GM21529 (cell line): ENCODE results near the gene DDX10.
A peak's percentile ranks its signal among the peaks of the same experiment; 100 is the strongest.

Experiments used
- ATAC-seq: cut with Tn5 transposase; IDR thresholded peaks from one replicate; pipeline ENCODE4 v1.9.1; 2021; ENCODE audit not compliant: unreplicated experiment

DDX10 gene

GRCh38 chr11:108866781-108867180 is 201.9 kb downstream of the DDX10 start:
- ATAC-seq, result no peak

- no peak for ATAC-seq
Observed at GRCh38 chr11:108870373-108871020, 205.6 kb downstream of the DDX10 start.

GRCh38 chr11:108871152-108871551 is 206.3 kb downstream of the DDX10 start:
- no peak for ATAC-seq

- ATAC-seq, result no peak
Observed at GRCh38 chr11:108871867-108872266, 207.0 kb downstream of the DDX10 start.

- no peak for ATAC-seq
Observed at GRCh38 chr11:108872781-108873291, 208.0 kb downstream of the DDX10 start.

GRCh38 chr11:108873310-108873709 is 208.4 kb downstream of the DDX10 start:
- no peak for ATAC-seq

GRCh38 chr11:108873941-108874340 is 209.1 kb downstream of the DDX10 start:
- no peak for ATAC-seq

GRCh38 chr11:108875134-108875533 is 210.3 kb downstream of the DDX10 start:
- no peak for ATAC-seq

- no peak for ATAC-seq
Observed at GRCh38 chr11:108877178-108877577, 212.3 kb downstream of the DDX10 start.

GRCh38 chr11:108880510-108880909 is 215.6 kb downstream of the DDX10 start:
- no peak for ATAC-seq

- no peak for ATAC-seq
Observed at GRCh38 chr11:108881131-108881530, 216.3 kb downstream of the DDX10 start.

- ATAC-seq, result no peak
Observed at GRCh38 chr11:108882211-108882831, 217.5 kb downstream of the DDX10 start.

- no peak for ATAC-seq
Observed at GRCh38 chr11:108886005-108886659, 221.3 kb downstream of the DDX10 start.

- ATAC-seq, result no peak
Observed at GRCh38 chr11:108886660-108887009, 221.8 kb downstream of the DDX10 start.

GRCh38 chr11:108887436-108888238 is 222.8 kb downstream of the DDX10 start:
- ATAC-seq, result no peak

- ATAC-seq, result no peak
Observed at GRCh38 chr11:108890482-108891105, 225.7 kb downstream of the DDX10 start.

- ATAC-seq, result no peak
Observed at GRCh38 chr11:108891143-108891542, 226.3 kb downstream of the DDX10 start.

- ATAC-seq, result no peak
Observed at GRCh38 chr11:108891909-108892511, 227.1 kb downstream of the DDX10 start.

GRCh38 chr11:108895579-108896480 is 231.0 kb downstream of the DDX10 start:
- ATAC-seq, result peak; percentile 75
